ENCODE measurements around the gene SCARB1. TPM values are rescaled to one million over a fixed set of nuclear protein-coding genes. Genes with fewer than 3 reads are reported as not detected.

SCARB1 gene
- total and polyA plus RNA-seq, 9 of the 15 experiments (the other 6 are each of a cell fraction or from before 2014, with no cell fraction given) = 0.56 to 157 (median 52.8) TPM

- TF ChIP-seq ZNF639 (CRISPR knock-in tag; conservative IDR thresholded peaks at IDR 0.05 in 1 of 2, IDR thresholded peaks at IDR 0.05 in 1 of 2) (peak in 1 of 2 experiments; percentile 83; a peak in 1 of 4 replicates), MNT (conservative IDR thresholded peaks at IDR 0.05) (peak; percentile 74 to 85), RCOR1 (IDR thresholded peaks at IDR 0.05; ENCODE audit: borderline replicate concordance in 1 of 2, low read depth in 2 of 2, low read length in 2 of 2) (no peak), POLR2G (IDR thresholded peaks at IDR 0.05; ENCODE audit: low read depth, low read length) (no peak), CBFA2T2 (conservative IDR thresholded peaks at IDR 0.05) (no peak), UBTF (IDR thresholded peaks at IDR 0.05; ENCODE audit: borderline replicate concordance in 1 of 2, low read depth in 2 of 2, low read length in 2 of 2) (no peak), TCF7 (IDR thresholded peaks at IDR 0.05; ENCODE audit: borderline replicate concordance) (no peak), CUX1 (CRISPR knock-in tag; IDR thresholded peaks at IDR 0.05) (no peak), POLR2A (conservative IDR thresholded peaks at IDR 0.05) (no peak), ZNF146 (CRISPR knock-in tag; IDR thresholded peaks at IDR 0.05; ENCODE audit: unreplicated experiment) (no peak), ZNF431 (CRISPR knock-in tag; IDR thresholded peaks at IDR 0.05) (no peak), E2F4 (CRISPR knock-in tag; IDR thresholded peaks at IDR 0.05; ENCODE audit: low read depth) (no peak), FOS (IDR thresholded peaks at IDR 0.05; ENCODE audit: extremely low read depth, insufficient read length) (no peak), ZNF316 (IDR thresholded peaks at IDR 0.05) (peak; percentile 100), NFRKB (IDR thresholded peaks at IDR 0.05; ENCODE audit: low read depth) (peak; percentile 36; the same call in 1 of the 2 replicates), HLTF (IDR thresholded peaks at IDR 0.05) (no peak)
Measured at GRCh38 chr12:124867401-124867930, 3.8 kb upstream of the SCARB1 start (continued).
